Body of pancreas (tissue), 4 donors: ENCODE measurements around the gene SAMD5.

Experiments used
- POLR2A ChIP-seq, 3 donors: fragments of 450-650 bp; IDR thresholded peaks; one replicate each; pipeline ENCODE4 v1.6.1; 2016; ENCODE audit warnings: antibody characterized with exemption in 3 of 3, mild to moderate bottlenecking in 2 of 3
- TF ChIP-seq, protein P1 (sequence below), 7 experiments: fragments of 450-650 bp in 4 of 7; fragments of 200-600 bp in 3 of 7; sonication (generic) in 3 of 7; IDR thresholded peaks; one replicate each; pipeline ENCODE4 v1.5.1; 2016 to 2019; ENCODE audit warnings: antibody characterized with exemption in 7 of 7

DNA sequence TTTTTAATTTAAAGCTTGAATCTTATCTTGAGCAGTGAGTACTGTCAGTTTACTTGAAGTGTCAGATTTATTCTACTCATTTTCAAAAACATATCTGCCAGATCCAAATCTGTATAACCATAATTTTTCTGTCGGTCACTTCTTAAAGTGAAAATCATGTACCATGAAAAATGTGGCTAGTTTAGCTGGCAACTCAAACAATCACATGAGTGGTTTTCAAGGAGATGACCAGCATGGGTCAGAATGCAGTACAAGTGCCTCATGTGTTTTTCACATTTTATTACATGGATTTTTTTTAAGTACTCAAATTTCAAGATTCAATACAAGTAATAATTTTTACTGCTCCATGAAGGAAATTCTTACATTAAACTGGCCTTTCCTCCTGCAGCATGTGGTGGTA, 11.0 kb upstream of the SAMD5 start:
- TF ChIP-seq, protein P1, sequence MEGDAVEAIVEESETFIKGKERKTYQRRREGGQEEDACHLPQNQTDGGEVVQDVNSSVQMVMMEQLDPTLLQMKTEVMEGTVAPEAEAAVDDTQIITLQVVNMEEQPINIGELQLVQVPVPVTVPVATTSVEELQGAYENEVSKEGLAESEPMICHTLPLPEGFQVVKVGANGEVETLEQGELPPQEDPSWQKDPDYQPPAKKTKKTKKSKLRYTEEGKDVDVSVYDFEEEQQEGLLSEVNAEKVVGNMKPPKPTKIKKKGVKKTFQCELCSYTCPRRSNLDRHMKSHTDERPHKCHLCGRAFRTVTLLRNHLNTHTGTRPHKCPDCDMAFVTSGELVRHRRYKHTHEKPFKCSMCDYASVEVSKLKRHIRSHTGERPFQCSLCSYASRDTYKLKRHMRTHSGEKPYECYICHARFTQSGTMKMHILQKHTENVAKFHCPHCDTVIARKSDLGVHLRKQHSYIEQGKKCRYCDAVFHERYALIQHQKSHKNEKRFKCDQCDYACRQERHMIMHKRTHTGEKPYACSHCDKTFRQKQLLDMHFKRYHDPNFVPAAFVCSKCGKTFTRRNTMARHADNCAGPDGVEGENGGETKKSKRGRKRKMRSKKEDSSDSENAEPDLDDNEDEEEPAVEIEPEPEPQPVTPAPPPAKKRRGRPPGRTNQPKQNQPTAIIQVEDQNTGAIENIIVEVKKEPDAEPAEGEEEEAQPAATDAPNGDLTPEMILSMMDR (IDR thresholded peaks at IDR 0.05), result no peak
- TF ChIP-seq POLR2A (IDR thresholded peaks at IDR 0.05), result no peak
